CD4-positive, alpha-beta T cell treated with Interleukin-15 for 1 hour (primary cell): ENCODE data around the gene HHIPL1.
"Not testable (repeated sequence)": the region's sequence is repeated elsewhere in the genome, so short reads cannot be mapped to it uniquely, and the experiment has no call there.

ENCODE experiments used
- DNase-seq: peaks from one replicate; pipeline ENCODE4 v3.0.0-alpha.2; 2020

Gene HHIPL1

GRCh38 chr14:99636487-99636886, 8.4 kb upstream of the HHIPL1 start:
- no peak for DNase-seq

DNA sequence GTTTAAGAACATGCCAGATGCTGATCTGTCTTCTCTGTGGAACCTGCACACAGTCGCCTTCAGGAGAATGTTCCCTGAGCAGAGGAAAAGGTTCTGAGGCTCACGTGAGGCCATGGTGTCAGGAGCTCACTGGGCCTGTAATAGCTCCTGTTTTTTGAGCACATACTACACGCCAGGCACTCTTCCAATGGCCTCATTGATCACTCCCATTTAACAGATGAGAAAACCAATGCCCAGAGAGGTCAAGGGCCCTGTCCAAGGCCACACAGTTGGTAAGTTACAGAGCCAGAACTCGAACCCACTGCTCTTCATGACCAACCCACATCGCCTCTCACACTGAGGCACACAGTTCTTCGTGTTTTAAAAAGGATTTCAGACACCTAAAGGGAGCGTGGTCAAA, 7.3 kb upstream of the HHIPL1 start:
- no peak for DNase-seq

GRCh38 chr14:99642771-99643170, 2.2 kb upstream of the HHIPL1 start:
- DNase-seq = not testable (repeated sequence)

DNA sequence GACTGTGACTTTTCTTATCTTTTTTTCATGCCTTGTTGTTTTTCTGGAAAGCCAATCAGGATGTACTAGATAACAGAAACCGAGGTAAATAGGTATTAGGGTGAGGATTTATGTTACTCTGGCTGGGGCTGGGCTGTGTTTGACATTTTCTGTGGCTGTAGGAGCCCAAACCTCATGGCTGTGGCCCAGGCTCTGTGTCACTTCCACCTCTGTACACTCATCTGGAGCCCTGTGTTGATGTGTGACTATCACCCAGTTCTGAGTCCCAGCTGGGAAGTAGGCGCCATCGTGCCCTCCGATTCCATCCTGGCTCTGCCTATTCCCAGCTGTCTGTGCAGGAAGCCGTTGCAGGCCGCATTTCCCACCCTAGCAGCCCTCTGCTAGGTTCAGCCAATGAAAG, 1.6 kb upstream of the HHIPL1 start:
- DNase-seq = no peak

DNA sequence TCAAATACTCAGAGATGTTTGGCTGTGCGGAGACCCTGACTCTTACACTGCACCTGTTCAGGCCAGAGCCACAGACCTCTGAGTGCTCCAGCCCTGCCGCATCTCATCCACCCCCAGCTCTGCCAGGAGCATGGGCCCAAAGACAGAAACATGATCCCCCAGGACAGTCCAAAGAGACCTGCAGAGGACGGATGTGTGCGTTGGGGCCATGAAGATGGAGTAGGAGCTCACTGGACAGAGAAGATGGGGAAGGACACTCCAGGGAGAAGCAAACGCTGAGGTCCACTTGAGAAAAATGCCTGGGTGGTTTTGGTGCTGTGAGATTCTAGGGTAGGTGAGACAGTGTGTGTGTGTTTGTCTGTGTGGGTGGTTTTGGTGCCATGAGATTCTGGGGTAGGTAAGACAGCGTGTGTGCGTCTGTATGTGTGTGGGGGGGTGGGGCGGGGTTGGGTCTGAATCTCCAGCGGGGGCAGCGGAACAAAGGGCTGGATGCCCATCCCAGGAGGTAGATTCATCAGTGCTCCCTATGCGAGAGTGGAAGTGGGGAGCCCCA, 818 bp upstream of the HHIPL1 start:
- DNase-seq = no peak

DNA sequence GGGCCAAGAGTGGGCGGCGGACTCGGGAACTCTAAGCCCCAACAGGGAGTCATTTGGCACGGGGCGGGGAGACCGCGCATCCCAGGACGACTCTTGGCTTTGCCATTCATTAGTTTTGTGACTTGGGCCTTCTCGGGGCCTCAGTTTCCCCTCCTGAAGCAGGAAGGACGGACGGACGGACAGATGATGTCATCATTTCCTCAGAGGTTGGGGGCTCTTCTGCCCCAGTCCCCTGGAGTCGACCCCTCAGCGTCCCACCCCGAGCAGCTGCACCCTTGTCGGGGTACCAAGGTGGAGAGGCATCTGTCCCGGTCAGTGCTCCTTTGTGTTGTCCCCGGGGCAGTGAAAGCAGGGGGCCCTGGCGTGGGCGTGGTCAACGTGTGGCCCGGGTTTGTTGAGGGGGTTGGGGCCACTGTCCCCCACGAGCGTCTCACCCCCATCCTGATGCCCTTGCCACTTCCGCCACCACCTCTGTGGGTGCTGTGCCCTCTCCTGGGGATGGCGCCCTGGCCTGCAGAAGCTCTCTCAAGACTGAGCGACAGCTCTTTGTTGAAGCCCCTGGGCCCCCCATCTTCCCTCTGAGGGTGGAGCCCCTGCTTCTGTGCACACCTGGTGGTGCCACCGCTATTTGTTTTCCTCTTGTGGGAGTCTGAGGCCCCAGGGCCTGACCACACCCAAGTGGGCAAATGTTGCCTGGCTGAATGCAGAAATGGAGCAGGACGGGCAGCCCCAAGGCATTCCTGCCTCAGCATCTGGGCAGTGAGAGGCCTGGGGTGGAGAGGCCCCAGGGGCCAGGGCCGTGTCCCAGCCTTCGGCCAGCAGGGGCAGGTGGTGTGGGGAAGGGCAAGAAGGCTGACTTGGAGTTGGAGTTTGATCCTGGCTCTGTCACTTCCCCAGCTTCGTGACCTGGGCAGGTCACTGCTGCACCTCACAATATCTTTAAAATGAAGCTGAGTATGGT, 896 bp downstream of the HHIPL1 start:
- DNase-seq = no peak

GRCh38 chr14:99647411-99647810, 2.5 kb downstream of the HHIPL1 start:
- DNase-seq = no peak

DNA sequence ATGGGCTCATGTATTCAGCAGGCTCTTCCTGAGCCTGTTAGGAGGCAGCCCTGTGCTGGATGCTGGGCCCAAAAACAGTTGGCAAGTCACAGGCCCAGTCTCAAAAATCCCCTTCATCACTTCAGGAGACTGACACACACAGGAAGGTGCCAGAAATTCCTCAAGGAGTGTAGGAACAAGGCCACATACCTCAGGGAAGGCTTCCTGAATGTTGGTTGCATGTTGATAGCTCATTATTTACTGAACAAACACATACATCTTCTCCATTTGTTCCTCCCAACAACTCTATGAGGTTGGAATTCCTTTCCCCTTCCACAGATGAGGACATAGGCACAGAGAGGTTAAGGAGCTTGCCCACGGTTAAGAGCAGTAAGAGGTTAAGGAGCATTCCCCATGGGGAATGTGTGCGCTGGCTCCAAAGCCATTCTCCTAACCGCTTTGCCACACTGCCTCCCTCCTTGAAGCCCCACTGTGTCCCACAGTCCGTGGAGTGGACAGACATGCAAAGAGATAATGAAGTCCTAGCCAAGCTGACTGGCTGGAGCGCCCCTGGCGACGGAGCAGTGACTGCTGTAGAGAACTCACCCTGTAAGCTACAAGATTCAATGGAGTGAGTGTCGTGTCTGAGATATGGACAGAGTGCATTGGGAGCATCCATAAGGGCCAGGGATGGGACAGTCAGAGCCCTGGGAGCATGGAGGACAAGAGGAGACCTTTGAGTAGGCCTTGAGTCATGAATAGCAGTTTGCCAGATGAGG, 3.3 kb downstream of the HHIPL1 start:
- no peak for DNase-seq

DNA sequence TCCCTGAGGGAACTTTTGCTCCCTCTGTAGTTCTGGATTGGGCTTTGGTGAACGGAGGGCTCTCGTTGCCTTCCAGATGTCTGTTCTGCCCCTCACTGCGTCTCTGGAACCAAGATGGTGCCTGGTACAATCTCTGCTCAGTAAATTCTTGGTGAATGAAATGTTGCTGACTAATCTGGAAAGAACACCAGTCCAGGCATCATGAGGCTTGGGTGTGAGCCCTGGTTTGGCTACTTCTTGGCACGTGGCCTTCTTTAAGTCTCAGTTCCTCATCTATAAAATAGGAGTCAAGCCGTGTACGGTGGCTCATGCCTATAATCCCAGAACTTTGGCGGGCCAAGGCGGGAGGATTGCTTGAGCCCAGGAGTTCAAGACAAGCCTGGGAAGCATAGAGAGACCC, 4.3 kb downstream of the HHIPL1 start:
- no peak for DNase-seq

GRCh38 chr14:99649643-99650042, 4.7 kb downstream of the HHIPL1 start:
- no peak for DNase-seq

DNA sequence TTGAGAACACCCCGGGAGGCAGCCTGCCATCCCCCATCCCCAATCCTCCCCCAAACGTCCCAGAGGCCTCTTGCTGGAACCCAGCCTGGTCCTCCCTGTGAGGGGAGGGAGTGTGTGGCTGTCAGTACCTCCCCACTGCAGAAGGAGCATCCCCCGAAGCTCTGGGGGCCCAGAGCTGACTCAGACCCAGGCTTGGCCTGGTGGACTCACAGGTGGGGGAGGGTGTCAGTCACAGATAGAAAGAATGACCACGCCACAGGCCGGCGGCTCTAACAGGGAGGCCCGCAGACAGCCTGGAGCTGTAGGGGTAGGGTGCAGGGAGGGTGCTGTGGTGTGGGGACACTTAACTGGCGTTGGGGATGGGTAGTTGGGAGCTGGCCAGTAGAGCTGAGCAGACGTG, 5.3 kb downstream of the HHIPL1 start:
- DNase-seq = no peak

GRCh38 chr14:99651953-99652746, 7.2 kb downstream of the HHIPL1 start:
- no peak for DNase-seq

GRCh38 chr14:99654235-99654985, 9.5 kb downstream of the HHIPL1 start:
- DNase-seq = no peak

GRCh38 chr14:99655521-99655920, 10.6 kb downstream of the HHIPL1 start:
- no peak for DNase-seq

DNA sequence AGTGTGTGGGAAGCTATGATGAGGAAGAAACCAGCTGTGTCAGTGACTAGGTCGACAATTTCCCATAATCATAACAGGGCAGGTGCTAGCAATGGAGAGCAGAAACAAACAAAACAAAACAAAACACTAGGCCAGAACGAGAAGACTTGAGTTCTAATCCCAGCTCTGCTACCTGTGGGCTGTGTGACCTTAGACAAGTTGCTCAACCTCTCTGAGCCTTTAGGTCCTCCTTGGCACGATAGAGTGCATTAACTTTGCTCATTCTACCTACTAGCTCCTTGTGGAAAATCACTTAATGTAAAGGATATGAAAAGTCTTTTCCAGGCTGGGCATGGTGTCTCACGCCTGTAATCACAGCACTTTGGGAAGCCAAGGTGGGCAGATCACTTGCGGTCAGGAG, 11.2 kb downstream of the HHIPL1 start:
- DNase-seq = no peak

DNA sequence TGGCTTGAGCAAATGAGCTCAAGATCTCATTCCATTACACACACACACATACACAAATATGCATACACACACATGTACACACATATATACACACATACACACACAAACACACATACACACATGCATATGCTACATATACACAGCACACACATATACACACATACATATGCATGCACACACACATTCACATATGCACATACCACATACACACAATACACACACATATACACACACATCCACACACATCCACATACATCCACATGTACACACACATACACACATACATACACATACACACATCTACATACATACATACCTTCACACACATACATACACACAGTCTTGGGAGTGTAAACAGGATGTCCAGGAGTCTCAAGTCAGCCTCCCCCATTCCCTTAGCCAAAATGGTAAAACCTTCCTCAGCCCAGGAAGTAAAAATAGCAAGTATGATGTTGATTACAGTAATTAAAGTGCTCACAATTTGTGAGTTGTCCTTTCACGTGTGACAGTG, 12.8 kb downstream of the HHIPL1 start:
- no peak for DNase-seq

- DNase-seq = no peak
Measured at GRCh38 chr14:99658218-99658845, 13.4 kb downstream of the HHIPL1 start.

- DNase-seq = no peak
Measured at GRCh38 chr14:99659333-99659741, 14.4 kb downstream of the HHIPL1 start.

DNA sequence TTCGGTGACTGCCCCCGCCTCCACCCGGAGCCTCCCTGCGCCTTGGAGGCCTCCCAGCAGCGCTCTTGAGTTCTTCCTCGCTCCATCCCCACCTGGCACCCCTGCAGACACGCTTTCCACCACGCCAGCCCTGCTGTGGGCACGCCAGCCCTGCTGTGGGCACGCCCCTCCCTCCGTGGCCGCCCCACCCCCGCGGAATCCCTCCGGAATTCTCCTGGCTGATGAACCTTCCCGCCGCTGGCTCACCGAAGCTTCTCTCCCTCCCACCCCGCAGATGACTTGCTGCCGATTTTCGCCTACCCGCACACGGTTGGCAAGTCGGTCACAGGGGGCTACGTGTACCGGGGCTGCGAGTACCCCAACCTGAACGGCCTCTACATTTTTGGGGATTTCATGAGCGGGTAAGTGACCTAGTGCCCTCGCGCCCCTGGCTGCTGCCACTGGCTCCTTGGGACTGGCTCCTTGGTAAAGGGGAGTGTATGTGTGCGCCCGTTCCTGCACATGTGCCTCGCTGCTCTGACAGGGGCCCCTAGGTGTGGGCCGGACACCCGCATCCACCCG, 15.2 kb downstream of the HHIPL1 start:
- DNase-seq = no peak

DNA sequence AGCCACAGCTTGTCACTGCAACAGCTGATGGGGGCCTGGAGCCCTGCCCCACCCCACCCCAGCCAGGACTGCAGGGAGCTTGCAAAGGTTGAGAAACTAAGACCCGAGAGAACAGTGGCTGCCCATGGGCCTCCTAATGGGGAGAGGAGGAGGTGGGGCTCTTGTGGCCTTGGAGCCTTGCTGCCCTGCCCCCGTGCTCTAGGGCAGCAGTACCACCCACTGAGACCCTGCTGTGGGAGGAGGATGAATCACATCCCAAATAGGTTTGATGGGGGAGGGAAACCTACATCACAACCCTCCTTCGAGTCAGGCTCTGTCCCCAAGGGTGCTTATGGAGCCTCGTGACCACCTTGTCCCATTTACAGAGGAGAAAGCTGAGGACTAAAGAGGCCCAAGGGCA, 15.9 kb downstream of the HHIPL1 start:
- no peak for DNase-seq

DNA sequence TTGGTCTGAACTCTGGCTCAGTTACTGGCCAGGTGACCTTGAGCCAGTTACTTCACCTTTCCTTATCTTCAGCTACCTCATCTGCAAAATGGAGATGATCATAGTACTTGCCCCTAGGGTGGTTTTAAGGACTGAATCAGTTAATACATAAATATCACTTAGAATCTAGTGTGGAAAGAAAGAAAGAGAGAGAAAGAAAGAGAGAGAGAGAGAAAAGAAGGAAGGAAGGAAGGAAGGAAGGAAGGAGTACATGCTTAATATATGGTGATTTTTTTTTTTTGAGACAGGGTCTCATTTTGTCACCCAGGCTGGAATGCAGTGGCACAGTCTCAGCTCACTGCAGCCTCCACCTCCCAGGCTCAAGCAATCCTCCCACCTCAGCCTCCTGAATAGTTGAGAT, 16.3 kb downstream of the HHIPL1 start:
- not testable (repeated sequence) for DNase-seq
